SK-N-MC (cell line): Measurements from ENCODE around the gene UBE2G2.

ENCODE experiments used
- DNase-seq: peaks from one replicate; pipeline ENCODE4 v3.0.0-alpha.2; 2011; ENCODE audit warnings: low read depth, low spot score
- H3K27ac ChIP-seq: fragments of 200-600 bp; sonication (generic); 2 replicates; pipeline ENCODE4 v1.5.1; 2016; ENCODE audit warnings: mixed run types
- H3K36me3 ChIP-seq: fragments of 200-600 bp; sonication (generic); 2 replicates; pipeline ENCODE4 v1.6.1; 2017; ENCODE audit warnings: antibody characterized with exemption, low read length, mixed read lengths; ENCODE audit not compliant: insufficient read depth
- H3K4me3 ChIP-seq: fragments of 200-600 bp; sonication (generic); 2 replicates; pipeline ENCODE4 v1.5.1; 2016
- H3K9ac ChIP-seq: fragments of 200-600 bp; sonication (generic); 2 replicates; pipeline ENCODE4 v1.8.0; 2017; ENCODE audit warnings: mixed run types, mixed read lengths; ENCODE audit not compliant: insufficient read length
- H3K9me3 ChIP-seq: fragments of 200-600 bp; sonication (generic); 2 replicates; pipeline ENCODE4 v1.6.1; 2017; ENCODE audit warnings: low read depth, mild to moderate bottlenecking, antibody characterized with exemption, low read length, moderate library complexity, mixed read lengths
- EZH2 ChIP-seq: fragments of 200-600 bp; sonication (generic); IDR thresholded peaks from one replicate; pipeline ENCODE4 v1.6.1; 2017; ENCODE audit warnings: antibody characterized with exemption
- FOXP2 ChIP-seq: optimal IDR thresholded peaks from 2 replicates; pipeline ENCODE3; 2011; ENCODE audit warnings: mild to moderate bottlenecking, moderate library complexity; ENCODE audit not compliant: insufficient read depth; ENCODE audit errors: extremely low read length, control extremely low read depth
- POLR2AphosphoS5 ChIP-seq: IDR thresholded peaks from 2 replicates; pipeline ENCODE4 v1.6.1; 2012; ENCODE audit warnings: mild to moderate bottlenecking, low read depth, low read length, borderline replicate concordance

Gene UBE2G2, protein sequence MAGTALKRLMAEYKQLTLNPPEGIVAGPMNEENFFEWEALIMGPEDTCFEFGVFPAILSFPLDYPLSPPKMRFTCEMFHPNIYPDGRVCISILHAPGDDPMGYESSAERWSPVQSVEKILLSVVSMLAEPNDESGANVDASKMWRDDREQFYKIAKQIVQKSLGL

GRCh38 chr21:44801468-44802395 is at the start of gene UBE2G2:
Gene UBE2G2 (minus strand): TSS chr21:44801820. CDS start chr21:44801748, 72 bp downstream.
- Histone ChIP-seq H3K9me3 (no peaks in the 10 kb centered on the region), H3K27ac (peak within 1 kb of the TSS; percentile 81), H3K36me3 (peaks cover 71% of the 10 kb centered on the region), H3K9ac (peak within 1 kb of the TSS; percentile 98), H3K4me3 (peak within 1 kb of the TSS; percentile 89)
- no peak for DNase-seq
- TF ChIP-seq EZH2 (no peak), POLR2AphosphoS5 (peak; percentile 93), FOXP2 (peak; percentile 21)

- no peaks in the 10 kb centered on the region for H3K9me3 ChIP-seq
- H3K27ac ChIP-seq = no peak overlapping the region
- no peak overlapping the region for H3K9ac ChIP-seq
- H3K4me3 ChIP-seq = no peak overlapping the region
- DNase-seq = no peak
- peaks cover 53% of the 10 kb centered on the region for H3K36me3 ChIP-seq
- no peak for TF ChIP-seq POLR2AphosphoS5
These were observed 49.5 kb upstream of the UBE2G2 start for GRCh38 chr21:44850905-44851657.

- DNase-seq = no peak
- Histone ChIP-seq H3K27ac (no peak overlapping the region), H3K9me3 (no peaks in the 10 kb centered on the region), H3K9ac (no peak overlapping the region), H3K36me3 (peaks cover 46% of the 10 kb centered on the region), H3K4me3 (no peak overlapping the region)
- no peak for TF ChIP-seq POLR2AphosphoS5
- no peak for TF ChIP-seq FOXP2
- TF ChIP-seq EZH2 = no peak
These were observed 48.7 kb upstream of the UBE2G2 start for GRCh38 chr21:44850208-44850800.

DNA sequence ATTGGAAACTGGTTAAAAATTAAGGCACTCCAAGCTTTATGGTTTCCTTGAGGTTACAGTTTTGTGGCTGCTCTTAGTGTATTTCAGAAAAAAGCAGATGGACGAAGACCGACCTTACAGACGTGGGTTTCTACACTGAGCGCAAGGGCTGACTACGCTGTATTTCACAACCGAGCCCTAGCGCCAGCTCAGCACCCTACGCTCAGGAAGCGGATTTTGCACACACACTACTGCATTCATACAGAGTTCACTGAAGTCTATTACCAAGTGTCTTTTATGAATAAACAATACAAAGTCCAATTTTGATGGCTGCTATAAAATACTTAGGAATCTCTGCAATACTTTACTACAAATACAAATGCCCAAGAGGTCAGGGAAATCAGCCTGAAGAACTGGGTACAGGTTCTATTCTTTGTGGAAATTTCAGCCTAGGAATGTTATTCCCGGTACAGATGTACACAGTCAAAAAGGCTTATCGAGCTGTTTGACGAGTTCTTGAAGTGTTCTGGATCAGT is 48.1 kb upstream of the UBE2G2 start:
- DNase-seq = no peak
- TF ChIP-seq POLR2AphosphoS5 = no peak
- no peak for TF ChIP-seq FOXP2
- Histone ChIP-seq H3K9me3 (no peaks in the 10 kb centered on the region), H3K36me3 (peaks cover 40% of the 10 kb centered on the region), H3K27ac (no peak overlapping the region), H3K4me3 (no peak overlapping the region), H3K9ac (no peak overlapping the region)

GRCh38 chr21:44848821-44849521 is 47.4 kb upstream of the UBE2G2 start:
- no peak overlapping the region for H3K9ac ChIP-seq
- no peak for DNase-seq
- H3K27ac ChIP-seq = no peak overlapping the region
- H3K4me3 ChIP-seq = no peak overlapping the region
- no peak for TF ChIP-seq FOXP2
- TF ChIP-seq POLR2AphosphoS5 = no peak
- H3K36me3 ChIP-seq = peaks cover 33% of the 10 kb centered on the region
- H3K9me3 ChIP-seq = no peaks in the 10 kb centered on the region

- Histone ChIP-seq H3K4me3 (no peak overlapping the region), H3K27ac (no peak overlapping the region), H3K36me3 (peaks cover 27% of the 10 kb centered on the region), H3K9me3 (no peaks in the 10 kb centered on the region), H3K9ac (no peak overlapping the region)
- DNase-seq = no peak
- TF ChIP-seq FOXP2 (no peak), EZH2 (no peak), POLR2AphosphoS5 (no peak)
These were observed 45.8 kb upstream of the UBE2G2 start for GRCh38 chr21:44847261-44848056.

DNA sequence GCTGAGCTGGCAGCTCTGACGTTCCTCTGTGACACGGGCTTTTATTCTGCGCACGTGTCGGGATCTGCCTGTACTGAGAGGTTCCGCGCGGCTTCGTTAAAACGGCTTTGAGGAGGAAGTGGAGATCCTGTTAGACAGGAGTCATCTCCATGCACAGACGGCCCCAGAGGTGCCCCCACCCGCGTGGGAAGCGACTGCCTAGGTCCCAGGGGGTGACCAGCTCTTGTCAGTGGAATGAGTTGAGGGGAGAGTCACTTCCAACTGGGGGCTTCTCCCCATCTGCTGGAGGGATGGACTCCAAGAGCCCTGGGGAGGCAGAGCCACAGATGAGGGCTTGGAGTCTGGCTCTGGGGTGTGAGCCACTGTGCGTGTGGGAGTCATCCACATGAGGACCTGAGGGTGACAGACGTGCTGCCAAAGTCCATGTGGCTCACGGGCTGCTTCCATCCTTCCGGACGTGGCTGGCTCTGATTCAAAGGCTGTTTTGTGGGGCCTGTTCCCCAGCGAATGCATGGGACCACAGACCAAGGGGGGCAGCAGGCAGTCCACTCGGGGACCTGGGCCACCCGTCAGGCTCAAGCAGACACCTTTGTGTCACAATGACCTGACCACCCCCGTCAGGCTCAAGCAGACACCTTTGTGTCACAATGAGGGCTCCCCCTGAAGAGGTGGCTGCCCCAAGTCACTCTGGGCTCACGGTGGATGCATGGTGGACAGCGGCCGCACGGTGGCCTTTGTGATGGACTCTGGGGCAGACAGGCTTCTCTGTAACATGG is 45.1 kb upstream of the UBE2G2 start:
- no peak for DNase-seq
- no peak overlapping the region for H3K9ac ChIP-seq
- peak overlapping the region; percentile 60 for H3K27ac ChIP-seq
- peaks cover 26% of the 10 kb centered on the region for H3K36me3 ChIP-seq
- no peak overlapping the region for H3K4me3 ChIP-seq
- H3K9me3 ChIP-seq = no peaks in the 10 kb centered on the region
- TF ChIP-seq POLR2AphosphoS5 (no peak; the same call in 1 of the 2 replicates), EZH2 (no peak), FOXP2 (no peak)
